Glutamatergic neuron (in vitro differentiated cells): ENCODE results near the gene PCDHGC3. TPM values are rescaled to one million over a fixed set of nuclear protein-coding genes. Genes with fewer than 3 reads are reported as not detected.
A peak's percentile ranks its signal among the peaks of the same experiment; 100 is the strongest.

ENCODE experiments used
- DNase-seq: peaks from one replicate; pipeline ENCODE4 v3.0.0; 2022
- H3K27ac Mint-ChIP-seq: one replicate; pipeline ENCODE4 v1.8.0; 2020; ENCODE audit warnings: mild to moderate bottlenecking, mixed read lengths, inconsistent platforms; ENCODE audit not compliant: unreplicated experiment
- H3K27me3 Mint-ChIP-seq: one replicate; pipeline ENCODE4 v1.8.0; 2020; ENCODE audit warnings: mild to moderate bottlenecking, moderate library complexity, mixed read lengths, inconsistent platforms; ENCODE audit not compliant: unreplicated experiment
- H3K36me3 Mint-ChIP-seq: one replicate; pipeline ENCODE4 v1.8.0; 2020; ENCODE audit warnings: mild to moderate bottlenecking, mixed read lengths, inconsistent platforms; ENCODE audit not compliant: unreplicated experiment
- H3K4me1 Mint-ChIP-seq: one replicate; pipeline ENCODE4 v1.8.0; 2020; ENCODE audit warnings: mild to moderate bottlenecking, low read depth, mixed read lengths, inconsistent platforms; ENCODE audit not compliant: unreplicated experiment
- H3K4me3 Mint-ChIP-seq: one replicate; pipeline ENCODE4 v1.8.0; 2020; ENCODE audit warnings: mild to moderate bottlenecking, mixed read lengths, inconsistent platforms; ENCODE audit not compliant: unreplicated experiment
- H3K9me3 Mint-ChIP-seq: one replicate; pipeline ENCODE4 v1.8.0; 2020; ENCODE audit warnings: mild to moderate bottlenecking, moderate library complexity, mixed read lengths, inconsistent platforms; ENCODE audit not compliant: unreplicated experiment
- total RNA-seq: library from RNA; stranded (reverse); fragmentation: NEBNext Ultra II Directional; extraction: Animal tissue kit (Norgen Biotek cat#: 25700); gene quantifications from one replicate; pipeline ENCODE4 v1.2.1, GENCODE V29; 2021; ENCODE audit not compliant: unreplicated experiment
- TF ChIP-seq, protein P1 (sequence below): fragments of 200-600 bp; sonication (generic); IDR thresholded peaks from one replicate; pipeline ENCODE4 v1.5.0; 2021; ENCODE audit not compliant: partially characterized antibody, unreplicated experiment

PCDHGC3 gene
- total RNA-seq, 1 donor from 2014 or later: 40.1 TPM

- H3K4me1 Mint-ChIP-seq: peaks cover 17% of the 10 kb centered on the region
Measured at GRCh38 chr5:141478321-141478945, 2.7 kb downstream of the PCDHGC3 start.

GRCh38 chr5:141479776-141480175, 4.0 kb downstream of the PCDHGC3 start:
- Mint-ChIP-seq H3K4me1 (peaks cover 26% of the 10 kb centered on the region), H3K9me3 (peaks cover 8% of the 10 kb centered on the region), H3K4me3 (no peak overlapping the region), H3K27me3 (peaks cover 7% of the 10 kb centered on the region), H3K27ac (no peak overlapping the region), H3K36me3 (peaks cover 13% of the 10 kb centered on the region)
- TF ChIP-seq, protein P1, sequence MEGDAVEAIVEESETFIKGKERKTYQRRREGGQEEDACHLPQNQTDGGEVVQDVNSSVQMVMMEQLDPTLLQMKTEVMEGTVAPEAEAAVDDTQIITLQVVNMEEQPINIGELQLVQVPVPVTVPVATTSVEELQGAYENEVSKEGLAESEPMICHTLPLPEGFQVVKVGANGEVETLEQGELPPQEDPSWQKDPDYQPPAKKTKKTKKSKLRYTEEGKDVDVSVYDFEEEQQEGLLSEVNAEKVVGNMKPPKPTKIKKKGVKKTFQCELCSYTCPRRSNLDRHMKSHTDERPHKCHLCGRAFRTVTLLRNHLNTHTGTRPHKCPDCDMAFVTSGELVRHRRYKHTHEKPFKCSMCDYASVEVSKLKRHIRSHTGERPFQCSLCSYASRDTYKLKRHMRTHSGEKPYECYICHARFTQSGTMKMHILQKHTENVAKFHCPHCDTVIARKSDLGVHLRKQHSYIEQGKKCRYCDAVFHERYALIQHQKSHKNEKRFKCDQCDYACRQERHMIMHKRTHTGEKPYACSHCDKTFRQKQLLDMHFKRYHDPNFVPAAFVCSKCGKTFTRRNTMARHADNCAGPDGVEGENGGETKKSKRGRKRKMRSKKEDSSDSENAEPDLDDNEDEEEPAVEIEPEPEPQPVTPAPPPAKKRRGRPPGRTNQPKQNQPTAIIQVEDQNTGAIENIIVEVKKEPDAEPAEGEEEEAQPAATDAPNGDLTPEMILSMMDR: no peak
- no peak for DNase-seq

More at GRCh38 chr5:141478321-141478945, 2.7 kb downstream of the PCDHGC3 start:
- peaks cover 7% of the 10 kb centered on the region for H3K27me3 Mint-ChIP-seq
- DNase-seq: no peak
- H3K27ac Mint-ChIP-seq: no peak overlapping the region
- H3K9me3 Mint-ChIP-seq: peaks cover 8% of the 10 kb centered on the region
- H3K36me3 Mint-ChIP-seq: peaks cover 13% of the 10 kb centered on the region
- H3K4me3 Mint-ChIP-seq: peak overlapping the region; percentile 2
- TF ChIP-seq, protein P1: no peak

DNA sequence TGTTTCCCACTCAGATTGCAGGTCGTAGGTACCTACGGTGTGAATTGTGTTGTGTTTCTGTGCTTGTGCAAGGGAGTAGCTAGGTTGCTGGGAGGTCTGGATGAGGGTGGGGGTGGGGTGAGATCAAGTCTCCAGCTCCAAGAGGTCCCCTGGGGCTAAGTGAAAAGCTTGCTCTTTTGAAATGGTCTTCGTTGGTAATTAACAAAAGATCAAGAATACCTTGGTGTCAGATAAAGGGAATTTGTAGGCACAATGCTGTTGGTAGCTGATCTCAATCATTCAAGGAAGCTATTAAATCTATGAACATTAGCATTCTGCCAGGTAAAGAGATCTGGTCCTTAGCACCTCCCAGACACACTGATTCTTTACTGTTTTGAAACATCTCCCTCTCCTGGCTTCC, 8.1 kb downstream of the PCDHGC3 start:
- DNase-seq: no peak
- Mint-ChIP-seq H3K4me3 (peak overlapping the region; percentile 85), H3K27ac (peak overlapping the region; percentile 44), H3K9me3 (peaks cover 6% of the 10 kb centered on the region), H3K36me3 (peaks cover 11% of the 10 kb centered on the region), H3K4me1 (peaks cover 25% of the 10 kb centered on the region), H3K27me3 (no peaks in the 10 kb centered on the region)
- TF ChIP-seq, protein P1: no peak

GRCh38 chr5:141484310-141484640, 8.5 kb downstream of the PCDHGC3 start:
- Mint-ChIP-seq H3K4me1 (peaks cover 25% of the 10 kb centered on the region), H3K27ac (peak overlapping the region; percentile 44), H3K4me3 (peak overlapping the region; percentile 85), H3K27me3 (peaks cover under 1% of the 10 kb centered on the region), H3K36me3 (peaks cover 11% of the 10 kb centered on the region), H3K9me3 (peaks cover 6% of the 10 kb centered on the region)
- DNase-seq: no peak
- TF ChIP-seq, protein P1: no peak

DNA sequence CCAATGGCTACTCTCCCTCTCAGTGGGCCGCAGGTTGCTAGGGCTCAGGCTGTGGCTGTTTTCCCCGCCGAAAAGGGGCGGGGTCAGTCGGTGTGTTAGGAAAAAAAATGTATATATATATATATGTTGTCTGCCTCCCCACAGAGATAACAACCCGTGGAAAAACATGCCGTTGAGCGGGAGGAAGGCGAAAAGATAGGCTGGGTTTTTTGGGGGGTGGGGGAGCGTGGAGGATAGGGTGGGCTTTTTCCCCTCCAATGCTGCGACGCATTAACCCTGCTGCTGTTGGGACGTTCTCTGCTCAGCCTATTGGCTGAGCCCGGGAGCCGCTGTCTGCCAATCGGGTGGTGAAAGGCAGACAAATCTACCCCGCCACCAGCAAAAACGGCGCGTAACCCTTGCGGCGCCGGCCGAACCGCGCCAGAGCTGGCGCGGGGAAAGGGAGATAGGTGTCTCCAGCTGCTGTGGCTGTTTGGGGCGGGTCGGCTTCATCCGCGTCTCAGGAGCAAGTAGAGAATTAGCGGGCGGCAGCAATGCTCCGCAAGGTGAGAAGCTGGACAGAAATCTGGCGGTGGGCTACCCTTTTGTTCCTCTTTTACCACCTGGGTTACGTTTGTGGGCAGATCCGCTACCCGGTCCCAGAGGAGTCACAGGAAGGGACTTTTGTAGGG, 9.0 kb downstream of the PCDHGC3 start, which contains the start of gene PCDHGC4:
PCDHGC4 (plus strand) TSS at position 390 of the 671 bp plus-strand sequence; CDS start at position 534, 144 bp downstream.
- Mint-ChIP-seq H3K27ac (peak within 1 kb of the TSS; percentile 67), H3K36me3 (peaks cover 11% of the 10 kb centered on the region), H3K27me3 (peaks cover 3% of the 10 kb centered on the region)

More for the DNA sequence above, 9.0 kb downstream of the PCDHGC3 start, which contains the start of gene PCDHGC4:
- peaks cover 6% of the 10 kb centered on the region for H3K9me3 Mint-ChIP-seq
- DNase-seq: peak; percentile 81
- peak within 1 kb of the TSS; percentile 85 for H3K4me3 Mint-ChIP-seq
- TF ChIP-seq, protein P1: no peak
- peaks cover 22% of the 10 kb centered on the region for H3K4me1 Mint-ChIP-seq
